ENCODE data around the gene COG5.

Gene COG5

GRCh38 chr7:107203607-107204006 is 360.1 kb downstream of the COG5 start (continued):
- TF ChIP-seq ZNF335 (tag by site-specific recombination; conservative IDR thresholded peaks at IDR 0.05), result no peak

- Histone ChIP-seq H3K27ac (ENCODE audit: extremely low read depth, low read depth, low read length) (no peak overlapping the region), H3K4me1 (ENCODE audit: control insufficient read depth, insufficient read depth, low read length) (no peaks in the 10 kb centered on the region), H3K36me3 (ENCODE audit: control insufficient read depth in 2 of 2, insufficient read depth in 1 of 2, low read length in 2 of 2) (peaks cover 0 to 29% of the 10 kb centered on the region in 2 experiments; a peak in 2 of 3 replicates), H3K4me3 (ENCODE audit: low read depth, low read length) (no peak overlapping the region), H3K9me3 (ENCODE audit: control insufficient read depth, insufficient read depth, low read depth, low read length) (no peaks in the 10 kb centered on the region)
- CTCF ChIA-PET, result interaction anchor here (0.6 to 1.3 kb wide), 2 partner anchors 10 to 339 kb away, joined by 3 to 8 read pairs; no protein-coding TSS in a partner anchor
- POLR2A ChIA-PET, result no interaction called here
- TF ChIP-seq ZNF26 (tag by site-specific recombination; IDR thresholded peaks at IDR 0.05) (no peak), ZNF138 (tag by site-specific recombination; IDR thresholded peaks at IDR 0.05; ENCODE audit: borderline replicate concordance) (no peak), KLF16 (tag by site-specific recombination; IDR thresholded peaks at IDR 0.05) (no peak), SCRT2 (tag by site-specific recombination; IDR thresholded peaks at IDR 0.05) (peak; percentile 42; the same call in 1 of the 2 replicates), ZNF18 (tag by site-specific recombination; IDR thresholded peaks at IDR 0.05) (no peak), ZNF654 (tag by site-specific recombination; IDR thresholded peaks at IDR 0.05; ENCODE audit: low read depth) (peak; percentile 52), PRDM10 (tag by site-specific recombination; IDR thresholded peaks at IDR 0.05) (no peak), CTCF (tag by site-specific recombination; IDR thresholded peaks at IDR 0.05) (peak; percentile 32; the same call in 1 of the 2 replicates), ZNF48 (tag by site-specific recombination; IDR thresholded peaks at IDR 0.05) (no peak)
These were observed 361.8 kb downstream of the COG5 start for GRCh38 chr7:107201795-107202450.

- Histone ChIP-seq H3K36me3 (ENCODE audit: control insufficient read depth in 2 of 2, insufficient read depth in 1 of 2, low read length in 2 of 2) (peaks cover 0 to 30% of the 10 kb centered on the region in 2 experiments; a peak in 2 of 3 replicates), H3K4me1 (ENCODE audit: control insufficient read depth, insufficient read depth, low read length) (no peaks in the 10 kb centered on the region), H3K27ac (ENCODE audit: extremely low read depth, low read depth, low read length) (no peak overlapping the region), H3K9me3 (ENCODE audit: control insufficient read depth, insufficient read depth, low read depth, low read length) (no peaks in the 10 kb centered on the region), H3K4me3 (ENCODE audit: low read depth, low read length) (no peak overlapping the region)
- CTCF ChIA-PET, result no interaction called here
- POLR2A ChIA-PET, result no interaction called here
- TF ChIP-seq SP7 (tag by site-specific recombination; IDR thresholded peaks at IDR 0.05), result peak; percentile 61
- no peak for TF ChIP-seq ZNF248 (tag by site-specific recombination; IDR thresholded peaks at IDR 0.05)
These were observed 366.7 kb downstream of the COG5 start for GRCh38 chr7:107196834-107197610.

All from HEK293 (cell line).